ENCODE results near the gene PCGF3.
"Not testable (repeated sequence)": the region's sequence is repeated elsewhere in the genome, so short reads cannot be mapped to it uniquely, and the experiment has no call there.

The PCGF3 gene

DNA sequence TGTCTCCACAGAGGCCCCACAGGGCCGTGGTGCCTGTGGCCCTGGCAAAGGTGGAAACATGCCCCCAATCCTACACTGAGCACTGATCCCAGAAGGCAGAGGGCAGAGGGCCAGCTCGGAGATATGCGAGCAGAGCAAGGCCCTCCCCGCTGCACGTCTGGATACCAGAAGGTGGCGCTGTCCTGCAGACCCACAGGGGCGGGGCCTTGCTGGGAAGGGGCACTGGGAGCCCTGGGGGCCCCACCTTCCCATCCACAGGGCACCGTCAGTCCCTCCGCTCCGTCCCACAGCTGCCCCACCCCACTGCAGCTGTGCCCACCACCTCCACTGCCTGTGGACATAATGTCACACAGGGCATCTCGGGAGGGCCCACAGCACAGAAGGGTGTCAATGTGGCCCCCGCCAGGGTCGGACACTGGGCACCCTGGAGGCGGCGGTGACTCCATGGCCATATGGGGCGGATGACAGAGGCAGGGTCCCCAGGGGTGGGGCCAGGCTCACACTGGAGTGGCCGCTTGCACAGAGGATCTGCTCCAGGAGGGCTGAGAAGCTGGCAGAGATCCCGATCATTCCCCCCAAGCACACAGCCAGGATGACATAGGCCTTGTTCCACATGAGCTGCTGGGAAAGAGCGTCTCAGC is 21.5 kb upstream of the PCGF3 start:
- DNase-seq: peak; percentile 81

- no peak for DNase-seq
These were observed 20.9 kb upstream of the PCGF3 start for GRCh38 chr4:684623-685327.

DNA sequence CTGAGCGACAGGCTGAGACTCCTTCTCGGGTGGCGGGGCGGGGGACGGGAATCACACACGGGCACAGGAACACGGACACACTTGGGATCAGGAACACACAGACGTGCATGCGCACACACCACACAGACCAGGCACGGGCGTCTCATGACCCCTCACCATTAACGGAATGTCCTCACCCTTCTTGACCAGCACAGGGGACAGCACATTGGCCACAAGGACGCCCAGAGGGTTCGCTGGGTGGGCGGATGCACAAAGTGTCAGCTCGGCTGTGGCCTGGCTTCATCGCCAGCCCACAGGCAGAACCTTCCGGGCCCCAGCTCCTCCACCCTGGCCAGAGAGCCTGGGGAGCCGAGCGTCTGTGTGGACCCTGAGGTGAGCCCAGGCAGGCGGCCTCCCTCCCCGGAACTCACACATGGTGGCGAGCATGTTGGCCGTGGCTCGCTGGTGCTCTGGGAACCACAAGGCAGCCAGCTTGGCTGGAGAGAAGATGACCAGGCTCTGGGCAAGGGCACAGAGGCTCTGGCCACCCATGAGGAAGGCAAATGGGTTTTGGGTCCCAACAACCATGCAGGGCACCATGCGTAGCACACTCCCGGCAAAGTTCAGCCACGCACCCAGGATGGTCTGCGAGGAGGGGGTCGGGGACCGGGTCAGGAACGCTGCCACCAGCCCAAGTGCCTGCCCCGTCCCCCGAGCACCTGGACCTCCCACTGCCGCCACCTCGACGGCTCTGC is 19.8 kb upstream of the PCGF3 start:
- DNase-seq: no peak

- no peak for DNase-seq
These were observed 19.1 kb upstream of the PCGF3 start for GRCh38 chr4:686413-687040.

DNA sequence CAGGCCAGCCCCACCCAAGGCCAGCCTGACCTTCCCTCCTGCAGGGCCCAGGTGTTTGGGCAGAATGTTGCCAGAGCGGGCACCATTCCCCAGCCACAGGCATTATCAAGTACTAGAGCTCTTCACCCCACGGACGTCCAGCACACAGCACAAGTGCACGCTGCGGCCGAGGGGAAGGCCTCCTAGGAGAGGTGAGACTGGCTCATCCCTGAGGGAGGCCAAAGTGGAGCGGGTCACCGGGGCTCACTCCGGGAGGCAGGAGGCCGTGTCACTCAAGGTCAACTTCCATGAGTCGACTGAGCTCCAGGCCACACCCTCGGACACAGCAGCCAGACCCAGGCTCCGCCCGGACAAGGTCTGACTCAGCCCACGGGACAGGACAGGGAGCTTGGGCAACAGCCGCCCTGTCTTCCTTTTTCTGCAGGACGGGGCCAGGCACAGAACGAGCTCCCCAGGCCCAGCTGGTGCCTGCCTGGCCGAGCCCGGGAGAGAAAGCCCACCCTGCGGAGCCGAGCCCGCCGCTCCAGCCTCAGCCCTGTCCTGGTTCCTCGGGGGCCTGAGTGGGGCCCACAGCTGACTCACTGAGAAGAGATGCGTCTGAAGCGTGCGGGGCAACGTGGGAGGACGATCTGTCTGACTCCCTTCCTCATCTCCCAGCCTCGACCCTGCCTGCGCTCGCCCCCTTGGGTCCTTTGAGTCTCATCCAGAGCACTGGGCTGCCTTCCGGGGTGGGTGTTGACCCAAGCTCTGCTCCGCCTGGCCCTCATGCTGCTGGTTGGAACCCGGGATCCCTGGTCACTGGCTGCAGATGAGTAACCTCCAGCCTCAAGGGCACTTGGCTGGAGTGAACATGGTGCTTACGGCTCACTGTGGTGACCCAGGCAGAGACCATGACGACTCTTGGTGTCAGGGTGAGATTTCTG is 18.3 kb upstream of the PCGF3 start:
- DNase-seq: peak; percentile 70

- DNase-seq: no peak
These were observed 17.4 kb upstream of the PCGF3 start for GRCh38 chr4:687971-688853.

DNA sequence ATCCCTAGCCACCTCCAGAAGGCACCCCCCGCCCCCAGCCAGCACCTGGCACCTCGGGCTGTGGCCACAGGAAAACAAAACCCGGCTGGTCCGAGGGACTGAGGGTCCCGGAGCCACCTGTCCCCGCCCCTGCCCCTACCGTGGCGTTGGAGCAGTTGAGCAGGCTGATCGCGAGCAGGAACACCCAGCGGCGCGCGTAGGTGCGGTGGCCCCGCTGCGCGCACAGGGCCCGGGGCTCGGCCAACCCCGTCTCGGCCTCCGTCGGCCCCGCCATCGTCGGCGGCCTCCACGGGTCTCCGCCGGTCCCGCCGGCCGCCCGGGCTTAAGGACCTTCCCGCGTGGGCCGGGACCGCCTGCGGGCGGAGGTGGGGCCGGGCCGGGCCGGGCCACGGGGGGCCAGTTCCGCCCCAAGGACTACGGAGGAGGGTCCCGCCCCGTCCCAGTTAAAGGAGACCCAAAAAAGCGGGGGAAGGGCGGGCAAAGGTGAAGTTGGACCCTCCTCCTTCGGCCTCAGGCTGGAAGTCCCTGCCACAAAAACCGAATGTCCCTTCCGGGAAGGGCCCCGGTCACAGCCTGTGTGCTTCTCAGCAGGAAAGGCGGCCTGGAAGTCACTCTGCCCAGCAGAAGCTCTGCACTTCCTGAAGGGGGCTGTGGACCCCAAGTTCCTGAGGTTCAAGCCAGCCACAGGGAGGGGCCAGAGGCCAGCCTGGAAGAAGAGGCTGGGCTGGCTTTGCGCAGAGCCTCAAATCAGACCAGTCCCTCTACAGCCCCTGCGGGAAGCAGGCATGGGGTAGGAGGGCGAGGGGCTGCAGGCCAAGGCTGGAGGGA is 16.6 kb upstream of the PCGF3 start, which contains the start of gene SLC49A3:
TSS of gene SLC49A3 (minus strand) at position 298 of the 828 bp plus-strand sequence. CDS start at position 274, 24 bp downstream.
- no peak for DNase-seq

- DNase-seq: no peak
These were observed 15.9 kb upstream of the PCGF3 start for GRCh38 chr4:689723-690122.

DNA sequence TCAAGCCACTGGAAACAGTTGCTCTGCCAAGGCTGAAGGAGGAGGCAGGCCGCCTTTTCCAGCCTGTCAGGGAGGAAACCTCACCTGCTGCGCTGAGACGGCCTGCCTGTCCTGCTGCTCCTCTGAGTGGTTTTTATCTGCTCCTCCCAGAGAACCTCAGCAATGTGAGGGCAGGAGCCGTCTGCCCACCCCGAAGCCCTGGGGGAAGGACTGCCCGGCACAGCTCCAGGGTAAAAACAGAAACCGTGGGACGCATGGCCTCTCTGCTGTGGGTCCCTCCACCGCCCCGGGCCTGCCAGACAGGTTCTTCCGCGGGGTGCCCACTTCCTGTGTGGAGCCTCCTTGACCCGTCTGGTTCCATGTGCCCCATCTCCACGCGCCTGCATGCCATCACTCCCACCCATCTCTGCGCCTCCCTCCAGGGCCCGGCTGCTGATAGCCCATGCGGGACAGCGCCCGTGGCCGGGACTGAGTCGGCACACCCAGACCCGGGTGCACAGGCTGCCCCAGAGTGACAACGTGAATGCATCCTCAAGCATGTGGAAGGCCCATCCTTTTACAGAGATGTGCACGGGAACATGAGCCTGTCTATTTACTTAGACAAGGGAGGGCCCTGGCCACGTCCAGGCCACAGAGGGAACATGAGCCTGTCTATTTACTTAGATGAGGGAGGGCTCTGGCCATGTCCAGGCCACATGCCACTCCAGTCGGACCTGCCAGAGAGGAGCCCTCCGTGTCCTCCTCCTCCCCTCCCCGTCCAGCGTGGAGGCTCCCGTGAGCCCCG is 12.7 kb upstream of the PCGF3 start:
- no peak for DNase-seq

- DNase-seq: not testable (repeated sequence)
These were observed 11.2 kb upstream of the PCGF3 start for GRCh38 chr4:694341-694940.

DNA sequence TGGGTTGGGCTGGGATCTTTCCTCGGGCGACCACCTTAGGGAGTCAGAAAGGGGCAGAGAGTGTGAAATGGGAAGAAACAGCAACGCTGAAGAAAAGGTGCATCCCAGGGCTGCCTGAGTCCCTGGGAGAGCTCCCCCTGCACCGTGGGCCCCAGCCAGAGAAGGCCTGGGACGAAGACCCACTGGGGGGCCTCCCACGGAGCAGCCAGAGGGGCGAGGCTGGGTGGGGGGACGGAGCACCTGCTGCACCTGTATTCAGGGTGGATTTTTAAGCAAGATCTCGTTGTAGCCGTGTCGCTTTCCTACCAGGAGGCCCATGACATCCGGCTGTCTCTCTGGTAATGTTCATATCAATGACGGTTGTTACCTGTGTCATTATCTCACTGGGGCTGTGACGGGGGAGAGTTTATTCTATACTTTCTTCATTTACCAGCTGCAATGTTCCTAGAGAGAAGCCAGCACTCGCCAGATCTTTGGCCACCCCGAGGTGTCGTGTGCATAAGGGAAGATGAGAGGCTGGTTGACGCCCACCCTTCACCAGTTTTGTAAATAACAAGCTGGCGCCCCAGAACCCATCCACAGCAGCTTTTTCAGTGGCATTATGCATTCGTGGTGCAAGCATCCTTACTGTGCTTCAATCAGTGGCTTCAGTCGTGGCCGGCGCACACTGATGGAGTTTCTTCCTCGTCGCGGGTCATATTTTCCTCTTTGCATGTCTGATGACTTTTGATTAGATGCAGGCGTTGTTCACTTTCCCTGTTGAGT is 5.6 kb upstream of the PCGF3 start:
- no peak for DNase-seq

- no peak for DNase-seq
These were observed 4.9 kb upstream of the PCGF3 start for GRCh38 chr4:700587-701264.

GRCh38 chr4:702618-703048 is 3.0 kb upstream of the PCGF3 start:
- no peak for DNase-seq

DNA sequence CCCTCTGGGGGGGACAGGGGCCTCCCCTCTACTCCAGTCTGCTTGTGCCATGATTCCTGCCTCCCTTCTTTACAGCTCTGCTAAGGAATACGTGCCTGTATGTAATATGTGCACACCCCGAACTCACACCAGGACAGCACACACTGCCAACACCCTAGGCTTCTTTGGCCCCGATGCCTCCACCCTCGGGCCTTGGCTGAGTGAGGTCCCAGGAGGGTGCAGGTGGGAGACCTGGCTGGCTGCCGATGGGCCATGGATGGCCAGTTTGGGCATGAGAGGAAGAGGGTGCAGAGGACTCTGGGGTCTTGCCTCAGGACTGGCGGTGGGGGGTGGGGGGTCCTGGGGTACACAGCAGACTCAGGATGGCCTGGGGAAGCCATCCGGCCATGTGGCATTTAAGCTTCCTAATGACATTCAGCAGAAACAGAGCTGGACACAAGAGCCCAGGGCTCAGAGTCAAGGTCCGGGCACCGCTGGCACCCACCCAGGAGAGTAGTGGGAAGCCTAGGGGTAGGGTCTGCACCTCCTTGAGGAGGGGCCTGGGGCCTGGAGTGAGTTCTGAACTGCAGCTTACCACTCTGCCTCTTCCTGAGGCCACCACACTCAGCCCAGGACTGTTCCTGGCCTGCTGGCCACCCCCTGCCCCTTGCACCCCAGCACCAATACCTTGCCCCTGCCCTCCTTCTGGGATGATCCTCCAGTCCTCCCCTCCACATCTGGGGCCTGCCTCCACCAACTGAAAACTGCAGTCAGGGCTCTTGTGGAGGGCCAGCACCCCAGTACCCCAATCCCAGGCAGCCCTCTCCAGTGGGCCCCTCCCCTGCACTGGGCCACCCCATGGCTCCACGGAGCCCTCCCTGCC is 2.1 kb upstream of the PCGF3 start:
- no peak for DNase-seq

- peak; percentile 38 for DNase-seq
These were observed 1.3 kb upstream of the PCGF3 start for GRCh38 chr4:704198-704891.

GRCh38 chr4:704971-705277 is 708 bp upstream of the PCGF3 start:
- no peak for DNase-seq

Measured in femur (tissue), 1 donor.